Measurements from ENCODE around the gene DDX27.

The DDX27 gene

DNA sequence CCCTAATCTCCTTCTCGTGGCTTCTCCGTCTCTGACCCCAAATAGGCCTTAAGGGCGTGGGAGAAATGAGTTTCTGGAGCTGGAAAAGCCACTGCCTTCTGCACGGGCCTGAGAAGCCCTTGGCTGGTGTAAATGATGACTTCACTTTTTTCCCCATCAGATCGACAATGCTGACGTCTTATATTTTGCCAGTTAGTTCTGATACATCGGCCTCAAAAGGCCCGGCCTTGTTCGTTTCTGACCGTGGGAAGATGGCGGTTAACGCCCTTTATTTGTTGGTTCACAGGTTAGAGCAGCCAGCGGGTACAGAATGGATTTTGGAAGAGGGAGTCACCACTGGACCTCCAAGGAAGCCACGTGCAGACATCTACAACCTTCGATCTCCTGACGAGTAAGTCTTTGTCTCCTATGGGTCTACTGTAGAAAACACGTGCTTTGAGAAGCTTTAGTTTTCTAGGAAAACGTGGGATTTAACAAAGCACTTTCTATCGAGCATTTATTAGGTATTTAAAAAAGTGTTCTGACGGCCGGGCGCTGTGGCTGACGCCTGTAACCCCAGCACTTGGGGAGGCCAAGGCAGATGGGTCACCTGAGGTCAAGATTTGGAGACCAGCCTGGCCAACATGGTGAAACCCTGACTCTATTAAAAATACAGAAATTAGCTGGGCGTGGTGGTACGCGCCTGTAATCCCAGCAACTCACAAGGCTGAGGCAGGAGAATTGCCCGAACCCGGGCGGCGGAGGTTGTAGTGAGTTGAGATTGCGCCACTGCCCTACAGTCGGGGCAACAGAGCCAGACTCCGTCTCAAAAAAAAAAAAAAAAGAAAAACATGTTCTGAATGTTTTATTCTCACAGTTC is 59.8 kb downstream of the DDX27 start:
- DNase-seq (ENCODE audit: low read depth) = no peak

GRCh38 chr20:49279677-49280462 is 60.7 kb downstream of the DDX27 start:
- no peak for DNase-seq (ENCODE audit: low read depth)

GRCh38 chr20:49280463-49281058 is 61.3 kb downstream of the DDX27 start:
- DNase-seq (ENCODE audit: low read depth) = no peak

- DNase-seq (ENCODE audit: low read depth) = no peak
These were observed 62.1 kb downstream of the DDX27 start for GRCh38 chr20:49281059-49281912.

- no peak for DNase-seq (ENCODE audit: low read depth)
These were observed 62.8 kb downstream of the DDX27 start for GRCh38 chr20:49281913-49282467.

DNA sequence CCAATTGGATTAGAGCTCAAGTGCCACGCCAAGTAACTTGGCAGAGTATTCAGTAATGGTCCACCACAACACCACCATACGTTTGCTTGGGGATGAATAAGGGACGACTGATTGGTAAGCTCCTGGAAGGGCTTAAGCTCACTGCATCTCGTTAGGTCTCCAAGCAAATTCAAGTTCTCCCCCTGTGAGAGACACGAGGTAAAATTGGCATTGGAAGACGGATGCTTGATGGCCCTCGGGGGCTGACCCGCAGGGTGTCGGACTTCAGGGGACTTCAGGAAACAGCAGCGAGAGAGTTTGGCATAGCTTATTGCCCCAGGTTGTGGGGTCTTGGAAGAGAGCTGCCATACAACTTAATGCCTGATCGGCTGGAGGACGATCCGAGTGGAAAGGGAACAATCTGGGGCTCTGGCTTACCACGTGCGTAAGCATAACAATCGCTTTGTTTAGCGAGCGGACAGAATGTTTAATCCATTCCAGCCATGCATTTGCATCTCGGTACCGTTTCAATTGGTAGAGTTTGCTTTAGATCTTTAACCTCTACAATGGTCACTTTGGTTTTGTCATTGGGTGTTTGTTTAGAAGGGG is 63.5 kb downstream of the DDX27 start:
- DNase-seq (ENCODE audit: low read depth) = no peak

GRCh38 chr20:49283176-49283702 is 64.0 kb downstream of the DDX27 start:
- DNase-seq (ENCODE audit: low read depth) = no peak

DNA sequence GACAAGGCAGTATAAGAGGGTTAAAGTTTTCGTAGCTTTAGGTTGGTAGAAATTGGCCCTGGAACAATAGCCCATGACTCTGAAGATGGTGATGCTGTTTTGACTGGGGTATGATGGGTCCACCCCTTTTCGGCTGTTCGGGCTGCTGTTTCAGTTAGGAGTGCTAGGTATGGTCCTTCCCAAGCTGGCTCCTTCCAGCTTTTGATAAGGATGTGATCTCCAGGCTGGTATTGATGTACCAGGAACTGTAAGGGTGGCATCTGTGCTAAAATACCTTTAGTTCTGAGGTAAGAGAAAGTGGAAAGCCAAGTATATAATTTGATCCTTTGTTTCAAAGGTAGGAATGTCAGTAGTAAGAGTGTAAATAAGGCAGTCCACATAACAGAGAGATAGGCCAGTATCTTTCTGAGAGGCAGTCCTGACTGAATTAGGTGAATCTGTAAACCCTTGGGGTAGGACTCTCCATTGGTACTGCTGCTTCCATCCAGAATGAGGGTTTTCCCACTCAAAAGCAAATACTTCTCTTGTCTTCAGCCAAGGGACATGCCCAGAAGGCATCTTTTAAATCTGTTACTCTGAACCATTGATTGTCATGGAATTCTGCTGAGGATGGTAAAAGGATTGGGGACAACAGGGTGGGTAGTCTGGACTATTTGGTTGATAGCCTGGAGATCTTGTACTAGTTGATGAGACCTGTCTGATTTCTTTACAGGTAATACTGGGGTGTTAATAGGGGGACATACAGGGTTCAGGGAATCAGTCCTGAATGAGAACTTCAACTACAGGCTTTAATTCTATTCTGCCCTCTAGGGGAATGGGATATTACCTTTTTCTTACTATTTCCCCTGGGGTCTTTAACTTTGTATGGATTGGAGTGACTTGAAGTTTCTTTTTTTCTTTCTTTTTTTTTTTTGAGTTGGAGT is 64.7 kb downstream of the DDX27 start:
- no peak for DNase-seq (ENCODE audit: low read depth)

- no peak for DNase-seq (ENCODE audit: low read depth)
These were observed 65.6 kb downstream of the DDX27 start for GRCh38 chr20:49284818-49285217.

DNA sequence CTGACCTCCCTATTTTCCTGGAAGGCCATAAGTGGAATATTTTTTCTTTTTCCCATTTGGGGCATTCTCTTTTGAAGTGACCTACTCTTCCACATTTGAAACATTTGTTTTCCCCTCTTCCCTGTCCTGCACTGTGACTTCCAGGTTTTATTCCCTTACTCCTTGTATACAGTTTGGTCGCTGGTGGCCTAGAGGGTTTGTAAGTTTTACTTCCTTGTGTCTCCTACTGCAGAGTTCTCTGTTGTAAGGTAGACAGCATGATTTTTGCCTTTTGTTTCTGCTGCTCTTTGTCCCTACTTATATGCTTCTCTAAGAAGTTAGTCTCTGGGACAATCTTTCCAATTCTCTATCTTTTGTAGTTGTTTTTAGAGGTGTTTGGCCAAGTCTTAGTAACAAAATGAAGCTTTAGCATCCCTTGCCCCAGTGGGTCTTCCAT is 66.0 kb downstream of the DDX27 start:
- no peak for DNase-seq (ENCODE audit: low read depth)

DNA sequence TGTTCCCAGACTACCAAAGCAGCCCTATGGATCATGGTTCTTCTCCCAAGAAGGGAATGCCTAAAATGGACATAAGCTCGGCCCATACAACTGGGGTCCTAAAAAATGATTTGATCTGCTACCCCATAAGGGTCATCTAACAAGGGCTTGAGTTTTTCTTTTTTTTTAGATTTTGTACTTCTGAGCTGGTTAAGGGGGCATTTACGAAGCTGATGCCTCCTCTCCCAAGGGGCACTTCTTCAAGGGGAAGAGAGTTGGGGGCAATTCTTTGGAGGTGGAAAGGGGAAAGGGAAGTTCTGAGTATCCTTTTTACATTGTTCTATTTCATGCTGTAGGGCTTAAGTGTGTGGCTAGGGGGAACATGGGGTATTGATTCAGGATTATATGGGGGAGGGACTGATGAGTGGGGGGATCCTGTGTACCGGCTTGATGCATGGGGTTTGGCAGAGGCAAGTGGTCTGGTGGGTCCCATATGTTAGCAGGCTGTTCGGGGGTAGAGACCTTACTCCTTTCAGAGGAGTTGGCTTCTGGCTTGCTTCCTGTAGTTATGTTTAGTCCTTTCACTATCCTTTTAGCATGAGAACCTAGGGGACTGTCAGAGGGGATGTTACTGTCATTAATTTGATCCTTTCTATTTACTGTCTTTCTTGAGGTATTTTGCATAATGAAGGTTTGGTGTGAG is 66.7 kb downstream of the DDX27 start:
- DNase-seq (ENCODE audit: low read depth) = no peak

DNA sequence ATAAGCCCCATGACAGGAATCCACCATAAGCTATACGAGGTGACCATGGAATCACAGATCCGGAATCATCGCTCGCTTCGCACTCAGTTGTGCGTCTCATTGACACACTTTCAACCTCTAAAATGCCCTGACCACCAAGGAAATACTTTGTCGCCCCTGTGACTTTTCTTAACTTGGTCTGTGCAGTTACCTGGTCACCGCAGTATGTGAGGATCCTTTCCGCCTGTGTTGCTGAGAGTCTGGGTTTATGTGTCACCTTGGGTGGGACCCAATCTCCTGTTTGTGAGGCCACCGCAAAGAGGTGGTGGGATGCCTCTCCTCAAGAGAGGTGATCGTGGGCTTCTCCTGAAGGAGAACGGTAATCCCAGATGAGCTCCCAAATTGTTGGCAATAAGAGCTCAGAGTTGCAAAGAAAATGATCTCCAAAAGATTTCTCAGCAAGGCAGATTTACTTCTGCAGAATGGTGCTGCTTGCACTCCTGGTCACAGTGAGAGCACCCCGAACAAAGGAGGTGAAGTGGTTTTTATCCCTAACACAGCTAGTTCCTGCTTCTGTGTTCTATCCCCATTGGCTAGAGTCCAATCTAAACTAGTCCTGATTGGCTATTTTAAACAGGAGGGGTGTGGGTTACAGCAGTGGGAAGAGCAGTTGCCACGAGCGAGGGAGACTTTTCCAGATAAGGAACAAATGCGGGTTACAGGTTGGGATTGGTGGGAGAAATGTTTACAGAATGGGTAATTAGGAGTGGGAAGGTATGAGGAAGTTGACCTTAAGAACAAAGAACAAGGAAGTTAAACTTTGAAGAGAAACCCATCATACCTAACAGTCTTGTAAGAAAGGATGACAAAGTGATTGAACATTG is 67.7 kb downstream of the DDX27 start:
- no peak for DNase-seq (ENCODE audit: low read depth)

GRCh38 chr20:49287555-49288249 is 68.5 kb downstream of the DDX27 start:
- DNase-seq (ENCODE audit: low read depth) = peak; percentile 36

- no peak for DNase-seq (ENCODE audit: low read depth)
These were observed 69.1 kb downstream of the DDX27 start for GRCh38 chr20:49288250-49288751.

GRCh38 chr20:49288784-49289696 is 69.8 kb downstream of the DDX27 start:
- no peak for DNase-seq (ENCODE audit: low read depth)

DNA sequence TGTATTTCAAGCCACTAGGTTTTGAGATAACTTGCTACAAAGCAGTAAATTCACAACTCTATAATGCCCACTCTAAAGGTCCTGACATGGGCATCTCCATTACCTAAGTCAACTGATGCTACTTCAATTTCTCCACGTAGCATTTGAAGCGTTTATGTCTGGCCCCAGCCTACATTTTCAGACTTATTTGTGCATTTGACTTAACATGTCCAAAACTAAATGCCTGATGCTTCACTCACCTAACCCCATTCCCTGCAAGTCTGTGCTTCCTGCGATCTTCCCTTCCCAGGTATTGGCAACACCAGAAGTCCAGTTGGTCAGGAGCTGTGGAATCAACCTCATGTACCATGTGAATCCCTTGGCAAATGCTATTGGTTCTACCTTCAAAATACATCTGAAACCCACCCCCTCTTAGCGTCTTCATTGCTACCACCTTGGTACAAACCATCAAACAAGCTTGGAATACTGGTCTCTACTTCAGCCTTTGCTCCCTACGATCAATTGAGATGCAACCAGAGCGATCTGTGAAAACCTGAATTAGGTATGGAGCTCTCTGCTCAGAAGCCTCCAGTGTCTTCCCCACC is 71.5 kb downstream of the DDX27 start:
- no peak for DNase-seq (ENCODE audit: low read depth)
